Keratinocyte (primary cell): Measurements from ENCODE around the gene PRRT2.

ENCODE experiments used
- EZH2 ChIP-seq: IDR thresholded peaks from one replicate; pipeline ENCODE4 v1.6.1; 2012; ENCODE audit warnings: inconsistent platforms, mild to moderate bottlenecking, low read length, moderate library complexity
- TF ChIP-seq, protein P1 (sequence below), 3 experiments: IDR thresholded peaks in 1 of 3; conservative IDR thresholded peaks in 1 of 3; optimal IDR thresholded peaks in 1 of 3; 2 replicates in 2 of 3; 3 replicates in 1 of 3; pipeline versions ENCODE3 to v1.5.1; 2011; ENCODE audit warnings: low read length in 3 of 3, mild to moderate bottlenecking in 3 of 3, moderate library complexity in 2 of 3, control low read depth in 1 of 3, inconsistent platforms in 1 of 3; ENCODE audit not compliant: insufficient read depth in 2 of 3; ENCODE audit errors: extremely low read depth in 1 of 3

DNA sequence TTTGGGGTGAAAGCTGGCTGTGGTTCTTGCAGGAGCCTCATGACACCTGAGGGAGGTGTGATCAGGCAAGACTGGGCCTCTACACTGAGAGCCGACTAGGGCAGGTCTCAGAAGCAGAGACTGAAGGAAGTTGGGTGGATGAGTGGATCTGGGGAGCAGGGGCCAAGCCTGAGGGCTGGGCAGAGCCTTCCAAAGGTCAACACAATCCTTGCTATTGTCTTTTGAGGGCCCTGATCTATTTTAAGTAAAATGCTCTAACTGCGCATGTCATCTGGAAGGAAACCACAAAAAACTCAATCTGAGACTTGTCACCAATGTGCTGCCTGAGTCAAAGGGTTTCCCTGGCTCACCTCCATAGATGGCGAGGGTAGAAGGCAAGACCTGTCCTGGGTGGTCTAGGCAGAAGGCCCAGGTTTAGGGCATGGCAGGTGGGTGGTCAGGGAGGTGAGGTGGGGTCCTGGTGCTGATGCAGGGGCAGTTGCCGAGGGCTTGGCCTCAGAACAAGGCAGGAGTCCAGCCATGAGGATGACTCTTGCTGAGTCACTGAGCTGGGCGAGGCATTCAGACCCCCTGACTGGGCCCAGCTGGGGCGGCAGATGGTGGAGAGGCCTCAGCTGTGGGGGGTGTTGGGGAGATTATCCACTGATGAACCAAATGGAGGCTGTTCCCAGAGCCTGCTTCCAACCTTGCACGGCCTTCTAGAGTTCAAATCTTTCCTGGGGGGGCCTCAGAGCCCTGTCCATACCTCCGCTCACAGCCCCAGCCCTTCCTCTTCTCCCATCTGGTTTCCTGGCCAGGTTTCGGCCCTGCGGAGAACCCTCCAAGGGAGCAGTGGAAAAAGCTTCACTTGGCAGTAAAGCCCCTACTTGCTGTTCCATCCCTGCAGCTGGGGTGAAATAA is 13.4 kb downstream of the PRRT2 start:
- no peak for TF ChIP-seq EZH2
- TF ChIP-seq, protein P1, sequence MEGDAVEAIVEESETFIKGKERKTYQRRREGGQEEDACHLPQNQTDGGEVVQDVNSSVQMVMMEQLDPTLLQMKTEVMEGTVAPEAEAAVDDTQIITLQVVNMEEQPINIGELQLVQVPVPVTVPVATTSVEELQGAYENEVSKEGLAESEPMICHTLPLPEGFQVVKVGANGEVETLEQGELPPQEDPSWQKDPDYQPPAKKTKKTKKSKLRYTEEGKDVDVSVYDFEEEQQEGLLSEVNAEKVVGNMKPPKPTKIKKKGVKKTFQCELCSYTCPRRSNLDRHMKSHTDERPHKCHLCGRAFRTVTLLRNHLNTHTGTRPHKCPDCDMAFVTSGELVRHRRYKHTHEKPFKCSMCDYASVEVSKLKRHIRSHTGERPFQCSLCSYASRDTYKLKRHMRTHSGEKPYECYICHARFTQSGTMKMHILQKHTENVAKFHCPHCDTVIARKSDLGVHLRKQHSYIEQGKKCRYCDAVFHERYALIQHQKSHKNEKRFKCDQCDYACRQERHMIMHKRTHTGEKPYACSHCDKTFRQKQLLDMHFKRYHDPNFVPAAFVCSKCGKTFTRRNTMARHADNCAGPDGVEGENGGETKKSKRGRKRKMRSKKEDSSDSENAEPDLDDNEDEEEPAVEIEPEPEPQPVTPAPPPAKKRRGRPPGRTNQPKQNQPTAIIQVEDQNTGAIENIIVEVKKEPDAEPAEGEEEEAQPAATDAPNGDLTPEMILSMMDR (optimal IDR thresholded peaks at IDR 0.05 in 1 of 3, IDR thresholded peaks at IDR 0.05 in 1 of 3, conservative IDR thresholded peaks at IDR 0.05 in 1 of 3; ENCODE audit: extremely low read depth in 1 of 3, insufficient read depth in 2 of 3, low read length in 3 of 3): no peak
